Endothelial cell of umbilical vein (primary cell): ENCODE results near the gene TOM1. TPM values are rescaled to one million over a fixed set of nuclear protein-coding genes. Genes with fewer than 3 reads are reported as not detected.
A peak's percentile ranks its signal among the peaks of the same experiment; 100 is the strongest.

Experiments used
- BruUV-seq: library from RNA; stranded (reverse); fragments of 400-500 nt; replicated peaks from 2 replicates; lab custom pipeline; 2021; lab: Mats Ljungman, UMichigan
- CTCF ChIA-PET: fragments of 300-600, 350-600 bp; sonication (Branson Sonifier 250); formaldehyde crosslinking; loops from one replicate; lab custom pipeline; 2021; ENCODE audit warnings: antibody characterized with exemption, inconsistent platforms; lab: Charles Lee
- POLR2A ChIA-PET: fragments of 300-600, 350-600 bp; sonication (Branson Sonifier 250); formaldehyde crosslinking; loops from one replicate; lab custom pipeline; 2021; ENCODE audit warnings: antibody characterized with exemption, inconsistent platforms; lab: Charles Lee
- DNase-seq: peaks from one replicate; pipeline ENCODE4 v3.0.0-alpha.2; 2011; ENCODE audit warnings: low read depth, low spot score
- FAIRE-seq: peaks from 2 replicates; lab custom pipeline; 2011; peaks lifted over from hg19 to GRCh38; lab: Jason Lieb, UNC
- H2AFZ ChIP-seq: 2 replicates; pipeline ENCODE4 v1.6.0; 2012; ENCODE audit warnings: low read depth, low read length, control low read depth, inconsistent platforms
- H3K27ac ChIP-seq: 2 replicates; pipeline ENCODE4 v1.5.1; 2011; ENCODE audit warnings: low read depth, mild to moderate bottlenecking, control low read depth, low read length, moderate library complexity; ENCODE audit not compliant: insufficient read depth
- H3K27me3 ChIP-seq, 2 experiments: 2 replicates each; pipeline versions ENCODE4 v1.6.0 to v1.6.1; 2011; ENCODE audit warnings: low read length in 2 of 2, mixed read lengths in 1 of 2; ENCODE audit not compliant: control insufficient read depth in 2 of 2, insufficient read depth in 2 of 2
- H3K36me3 ChIP-seq, 2 experiments: 2 replicates in 1 of 2; 3 replicates in 1 of 2; pipeline ENCODE4 v1.5.1; 2011; ENCODE audit warnings: low read length in 2 of 2, mild to moderate bottlenecking in 1 of 2, moderate library complexity in 1 of 2; ENCODE audit not compliant: control insufficient read depth in 2 of 2, insufficient read depth in 2 of 2; ENCODE audit errors: extremely low read depth in 1 of 2
- H3K4me1 ChIP-seq: 3 replicates; pipeline ENCODE4 v1.5.1; 2011; ENCODE audit warnings: mild to moderate bottlenecking, low read length; ENCODE audit not compliant: control insufficient read depth, insufficient read depth; ENCODE audit errors: extremely low read depth
- H3K4me2 ChIP-seq: 2 replicates; pipeline ENCODE4 v1.6.1; 2011; ENCODE audit warnings: low read length, control low read depth, mixed read lengths; ENCODE audit not compliant: insufficient read depth
- H3K4me3 ChIP-seq, 3 experiments: fragments of 200-600 bp in 1 of 3; sonication (generic), shearing (Covaris generic) in 1 of 3; replicated peaks in 1 of 3; 2 replicates each; pipeline ENCODE4 v1.5.1; 2011 to 2016; ENCODE audit warnings: control low read depth in 3 of 3, low read length in 3 of 3, mild to moderate bottlenecking in 2 of 3, inconsistent platforms in 1 of 3, low read depth in 1 of 3, moderate library complexity in 1 of 3; ENCODE audit not compliant: insufficient read depth in 1 of 3
- H3K79me2 ChIP-seq: 2 replicates; pipeline ENCODE4 v1.6.0; 2012; ENCODE audit warnings: low read length, inconsistent platforms; ENCODE audit not compliant: control insufficient read depth, insufficient read depth
- H3K9ac ChIP-seq: replicated peaks from 2 replicates; pipeline ENCODE3; 2011; ENCODE audit warnings: low read length, control low read depth; ENCODE audit not compliant: insufficient read depth; ENCODE audit errors: extremely low read depth
- H3K9me1 ChIP-seq: replicated peaks from 3 replicates; pipeline ENCODE4 v1.6.0; 2011; ENCODE audit warnings: mild to moderate bottlenecking, low read length; ENCODE audit not compliant: control insufficient read depth, insufficient read depth; ENCODE audit errors: extremely low read depth
- H3K9me3 ChIP-seq: replicated peaks from 2 replicates; pipeline ENCODE4 v1.5.1; 2012; ENCODE audit warnings: low read length, inconsistent platforms; ENCODE audit not compliant: control insufficient read depth, insufficient read depth
- H4K20me1 ChIP-seq: replicated peaks from 2 replicates; pipeline ENCODE3; 2011; ENCODE audit warnings: mild to moderate bottlenecking, low read length; ENCODE audit not compliant: control insufficient read depth, insufficient read depth; ENCODE audit errors: extremely low read depth
- CTCF ChIP-seq, 2 donors: IDR thresholded peaks; 1 replicate in 1 of 2; 2 replicates in 1 of 2; pipeline ENCODE4 v1.5.1; 2011; ENCODE audit warnings: low read length in 2 of 2, mild to moderate bottlenecking in 2 of 2, moderate library complexity in 2 of 2, control low read depth in 1 of 2, inconsistent platforms in 1 of 2, low read depth in 1 of 2; ENCODE audit not compliant: insufficient read depth in 1 of 2; ENCODE audit errors: extremely low read depth in 1 of 2
- EZH2 ChIP-seq: IDR thresholded peaks from 2 replicates; pipeline ENCODE4 v1.6.1; 2012; ENCODE audit warnings: borderline replicate concordance, low read depth, mild to moderate bottlenecking, moderate library complexity, low read length, inconsistent platforms; ENCODE audit not compliant: severe bottlenecking
- FOS ChIP-seq: IDR thresholded peaks from 2 replicates; pipeline ENCODE4 v1.6.1; 2011; ENCODE audit warnings: mild to moderate bottlenecking, low read length, moderate library complexity, borderline replicate concordance; ENCODE audit not compliant: insufficient read depth
- GATA2 ChIP-seq: IDR thresholded peaks from 2 replicates; pipeline ENCODE4 v1.7.0; 2011; ENCODE audit warnings: low read depth, mild to moderate bottlenecking, moderate library complexity, mixed read lengths, low read length; ENCODE audit not compliant: insufficient read length, insufficient read depth
- JUN ChIP-seq: IDR thresholded peaks from 2 replicates; pipeline ENCODE4 v1.6.1; 2011; ENCODE audit warnings: borderline replicate concordance, low read depth; ENCODE audit not compliant: insufficient read length, insufficient read depth
- MYC ChIP-seq: IDR thresholded peaks from one replicate; pipeline ENCODE4 v1.6.1; 2011; ENCODE audit warnings: mild to moderate bottlenecking, low read depth, low read length
- POLR2A ChIP-seq: IDR thresholded peaks from 2 replicates; pipeline ENCODE4 v1.6.1; 2012; ENCODE audit warnings: low read depth, mild to moderate bottlenecking, control low read depth, low read length
- POLR2AphosphoS5 ChIP-seq: IDR thresholded peaks from 2 replicates; pipeline ENCODE4 v1.6.1; 2012; ENCODE audit warnings: low read depth, mild to moderate bottlenecking, control low read depth, low read length, moderate library complexity; ENCODE audit not compliant: insufficient read depth
- dilution Hi-C: fragments of 300-500 bp; cut with MboI; formaldehyde crosslinking; loops from one replicate; pipeline ENCODE4 v1.15.0; 2019; ENCODE audit warnings: low sequenced_read_pairs; ENCODE audit not compliant: extremely low pct_ligation_motif_present
- intact Hi-C: fragments of 100-400 bp; cut with micrococcal nuclease; formaldehyde crosslinking; loops from one replicate; pipeline ENCODE4 v1.10.0; 2022
- polyA plus RNA-seq, 4 experiments: library from polyadenylated mRNA; depleted of rRNA in 3 of 4; stranded (reverse) in 3 of 4; unstranded in 1 of 4; fragments of >200 nt; gene quantifications; 2 replicates each; pipeline versions ENCODE4 v1.2.1 to v1.2.3, GENCODE V29; 2011 to 2012; ENCODE audit warnings: missing spikeins in 1 of 4
- total RNA-seq: library from RNA; stranded (reverse); gene quantifications from 2 replicates; pipeline ENCODE4 v1.2.3, GENCODE V29; 2021
- TF ChIP-seq, protein P1 (sequence below): IDR thresholded peaks from 2 replicates; pipeline ENCODE4 v1.6.1; 2011; ENCODE audit not compliant: insufficient read depth, insufficient read length

TOM1 gene
- total and polyA plus RNA-seq, 2 donors (not counting 3 experiments of a cell fraction or from before 2014, with no cell fraction given): 36.4 to 74.4 TPM

GRCh38 chr22:35296051-35296450 lies 3.6 kb upstream of the TOM1 start:
- Histone ChIP-seq H3K4me3 (no peak overlapping the region), H3K9me1 (no peaks in the 10 kb centered on the region), H3K79me2 (no peaks in the 10 kb centered on the region), H3K27me3 (no peaks in the 10 kb centered on the region), H3K4me1 (peaks cover 3% of the 10 kb centered on the region), H3K9ac (no peak overlapping the region), H3K27ac (no peak overlapping the region), H3K4me2 (no peak overlapping the region), H2AFZ (no peak overlapping the region), H3K9me3 (no peaks in the 10 kb centered on the region), H3K36me3 (peaks cover 5 to 8% of the 10 kb centered on the region in 2 experiments), H4K20me1 (no peaks in the 10 kb centered on the region)
- TF ChIP-seq POLR2AphosphoS5 (no peak), FOS (no peak), MYC (no peak), POLR2A (no peak), JUN (no peak), GATA2 (no peak)
- TF ChIP-seq, protein P1, sequence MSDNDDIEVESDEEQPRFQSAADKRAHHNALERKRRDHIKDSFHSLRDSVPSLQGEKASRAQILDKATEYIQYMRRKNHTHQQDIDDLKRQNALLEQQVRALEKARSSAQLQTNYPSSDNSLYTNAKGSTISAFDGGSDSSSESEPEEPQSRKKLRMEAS: no peak
- intact Hi-C loops (no loop called here), dilution Hi-C loops (no loop called here)
- no peak for DNase-seq
- ChIA-PET CTCF (no interaction called here), POLR2A (no interaction called here)
- BruUV-seq: no TSS peak
- no peak for FAIRE-seq

- peak overlapping the region in 2 of 3 experiments; percentile 75 to 79 for H3K4me3 ChIP-seq
- CTCF ChIA-PET: interaction anchor here (0.8 to 1.5 kb wide), 4 partner anchors 12 to 52 kb away, joined by 3 to 8 read pairs (median 6); no protein-coding TSS in a partner anchor
- H3K79me2 ChIP-seq: peaks cover 12% of the 10 kb centered on the region
- no peak for DNase-seq
- BruUV-seq: TSS peak; percentile 92
- POLR2A ChIA-PET: interaction anchor here (0.6 to 1.2 kb wide), 4 partner anchors 31 to 52 kb away, joined by 3 to 7 read pairs (median 4); partner anchors contain the start of gene HMGXB4
- TF ChIP-seq FOS: no peak
- no peak for TF ChIP-seq POLR2AphosphoS5
- TF ChIP-seq GATA2: no peak
- TF ChIP-seq POLR2A: no peak
- TF ChIP-seq, protein P1: no peak
- TF ChIP-seq JUN: no peak
- no peak for TF ChIP-seq CTCF (IDR thresholded peaks at IDR 0.05; ENCODE audit: extremely low read depth in 1 of 2, insufficient read depth in 1 of 2, low read depth in 1 of 2, low read length in 2 of 2)
- TF ChIP-seq EZH2: no peak
- TF ChIP-seq MYC: no peak
- peak overlapping the region; percentile 32 for H2AFZ ChIP-seq
- peaks cover 3% of the 10 kb centered on the region for H3K4me1 ChIP-seq
- dilution Hi-C loops (no loop called here), intact Hi-C loops (no loop called here)
- H3K27me3 ChIP-seq: no peaks in the 10 kb centered on the region
- no peak for FAIRE-seq
- H3K36me3 ChIP-seq: no peaks in the 10 kb centered on the region
- H3K9me3 ChIP-seq: no peaks in the 10 kb centered on the region
- H3K4me2 ChIP-seq: peak overlapping the region; percentile 81
- no peaks in the 10 kb centered on the region for H3K9me1 ChIP-seq
- H3K27ac ChIP-seq: peak overlapping the region; percentile 88
- peak overlapping the region; percentile 93 for H3K9ac ChIP-seq
- H4K20me1 ChIP-seq: no peaks in the 10 kb centered on the region
These were observed 449 bp upstream of the TOM1 start for GRCh38 chr22:35299217-35299672.
